Stimulated activated CD4-positive, alpha-beta T cell treated with anti-CD3 and anti-CD28 coated beads, TNF-alpha, amount 100 ng/mL, for 1 hour (primary cell): Measurements from ENCODE around the gene INTS15.

Source experiments
- DNase-seq, 3 donors: peaks; one replicate each; pipeline ENCODE4 v3.0.0-alpha.2; 2020; ENCODE audit warnings: low read depth in 3 of 3, low spot score in 1 of 3

The INTS15 gene

DNA sequence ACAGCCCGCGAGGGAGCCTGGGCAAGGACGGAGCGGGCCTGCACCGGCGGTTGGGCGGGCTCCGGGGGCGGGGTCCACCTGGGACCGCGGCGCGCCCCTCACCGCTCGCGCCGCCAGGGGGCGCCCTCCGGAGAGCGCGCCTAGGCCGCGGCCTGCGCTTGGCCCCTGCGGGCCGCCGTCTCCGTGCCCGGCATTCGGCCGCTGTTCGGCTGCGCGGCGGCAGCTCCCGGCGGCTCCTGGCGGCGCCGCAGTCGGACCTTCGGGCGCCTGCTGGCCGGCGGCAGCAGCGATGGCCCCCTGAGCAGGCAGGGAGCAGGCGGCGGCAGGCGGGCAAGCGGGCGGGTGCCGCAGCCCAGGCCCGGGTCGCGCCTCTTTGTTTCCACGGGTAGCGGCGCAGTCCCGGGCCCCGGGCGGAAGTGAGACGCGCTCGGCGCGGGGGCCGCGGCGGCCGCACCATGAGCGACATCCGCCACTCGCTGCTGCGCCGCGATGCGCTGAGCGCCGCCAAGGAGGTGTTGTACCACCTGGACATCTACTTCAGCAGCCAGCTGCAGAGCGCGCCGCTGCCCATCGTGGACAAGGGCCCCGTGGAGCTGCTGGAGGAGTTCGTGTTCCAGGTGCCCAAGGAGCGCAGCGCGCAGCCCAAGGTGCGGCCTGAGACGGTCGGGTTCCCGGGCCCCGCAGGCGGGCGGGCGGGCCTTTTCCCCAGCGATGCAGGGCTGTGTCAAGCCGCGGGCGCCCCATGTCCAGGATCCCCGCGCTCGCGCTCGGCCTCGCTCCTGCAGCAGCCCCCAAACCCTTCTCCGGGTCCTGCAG, at the start of gene INTS15:
Gene INTS15, plus strand, starts transcription at position 193 of the 816 bp plus-strand sequence. Its CDS starts 263 bp downstream, at position 456.
- DNase-seq: peak; percentile 45 to 76 (median 70)

DNA sequence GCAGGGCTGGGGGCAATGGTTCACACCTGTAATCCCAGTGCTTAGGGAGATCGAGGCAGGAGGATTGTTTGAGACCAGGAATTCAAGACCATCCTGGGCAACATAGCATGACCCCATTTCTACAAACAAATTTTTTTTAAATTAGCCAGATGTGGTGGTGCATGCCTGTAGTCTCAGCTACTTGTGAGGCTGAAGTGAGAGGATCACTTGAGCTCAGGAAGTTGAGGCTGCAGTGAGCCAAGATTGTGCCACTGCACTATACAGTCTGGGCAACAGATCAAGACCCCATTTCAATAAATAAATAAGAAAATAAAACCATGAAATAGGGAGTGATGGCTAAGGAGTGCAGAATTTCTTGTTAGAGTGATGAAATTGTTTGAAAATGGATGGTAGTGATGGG, 47.5 kb upstream of the INTS15 start:
- DNase-seq: no peak

DNA sequence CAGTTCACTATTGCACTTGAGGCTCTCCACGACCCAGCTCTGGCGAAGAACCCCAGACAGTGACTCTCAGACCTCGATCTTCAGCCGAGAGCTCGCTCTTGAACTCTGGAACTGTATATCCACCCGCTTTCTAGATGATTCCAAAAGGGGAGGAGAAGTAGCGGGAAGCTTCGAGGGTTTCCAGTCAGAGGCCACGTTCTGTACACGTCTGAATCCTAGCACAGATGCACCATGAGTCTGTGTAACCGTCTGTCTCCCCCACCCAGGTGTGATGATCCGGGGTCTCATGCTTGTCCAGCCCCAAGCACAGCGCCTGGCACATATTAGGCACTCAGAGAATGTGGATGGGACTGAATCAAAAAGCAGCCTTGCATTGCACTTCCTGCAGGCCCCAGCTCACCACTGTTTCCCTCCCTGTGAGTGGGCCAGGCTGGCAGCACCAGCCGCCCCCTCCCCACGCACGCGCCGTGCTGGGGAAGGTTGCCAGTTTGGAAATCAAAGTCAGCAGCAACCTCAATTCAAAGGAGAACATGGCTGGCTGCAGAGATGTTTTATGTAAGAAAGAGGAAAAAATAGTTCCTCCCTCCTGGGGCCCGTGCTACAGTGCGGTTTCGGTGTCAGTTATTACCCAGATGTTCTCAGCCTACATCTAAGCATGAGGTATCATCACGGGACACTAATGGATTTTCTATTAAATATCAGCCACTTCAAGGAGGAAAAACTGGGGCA, 44.3 kb upstream of the INTS15 start:
- no peak for DNase-seq

DNA sequence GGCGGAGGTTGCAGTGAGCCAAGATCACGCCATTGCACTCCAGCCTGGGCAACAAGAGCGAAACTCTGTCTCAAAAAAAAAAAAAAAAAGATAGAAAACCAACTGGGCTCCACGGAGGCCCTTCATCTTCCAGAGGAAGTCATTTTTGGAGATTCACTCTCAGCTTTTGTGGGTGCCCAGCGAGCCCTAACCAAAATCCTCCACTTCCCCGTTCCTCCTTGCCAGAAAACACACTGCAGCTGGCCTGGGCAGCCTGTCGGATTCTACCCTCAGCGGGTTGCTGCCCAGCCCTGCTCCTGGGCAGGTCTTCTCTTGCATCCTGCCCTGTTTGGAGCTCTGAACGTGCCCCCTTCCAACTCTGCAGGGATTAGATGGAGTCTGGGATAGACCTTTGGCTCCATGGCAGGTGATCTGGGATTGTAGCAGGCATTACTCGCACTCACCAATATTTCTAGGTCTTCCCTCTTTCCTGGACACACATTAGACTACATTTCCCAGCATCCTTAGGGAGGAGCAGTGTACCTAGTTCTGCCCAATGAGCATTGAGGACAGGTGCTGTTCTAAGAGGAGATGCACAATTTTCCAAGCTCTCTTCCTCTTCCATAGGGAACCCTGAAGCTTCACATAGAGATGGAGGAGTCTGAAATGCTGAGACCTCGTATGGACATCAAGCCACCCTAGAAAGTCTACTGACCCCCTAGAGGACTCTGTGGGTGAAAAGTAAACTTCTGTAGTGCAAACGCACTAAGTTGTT, 43.1 kb upstream of the INTS15 start:
- DNase-seq: no peak

- no peak for DNase-seq
Observed at GRCh38 chr7:6547400-6547799, 42.4 kb upstream of the INTS15 start.

DNA sequence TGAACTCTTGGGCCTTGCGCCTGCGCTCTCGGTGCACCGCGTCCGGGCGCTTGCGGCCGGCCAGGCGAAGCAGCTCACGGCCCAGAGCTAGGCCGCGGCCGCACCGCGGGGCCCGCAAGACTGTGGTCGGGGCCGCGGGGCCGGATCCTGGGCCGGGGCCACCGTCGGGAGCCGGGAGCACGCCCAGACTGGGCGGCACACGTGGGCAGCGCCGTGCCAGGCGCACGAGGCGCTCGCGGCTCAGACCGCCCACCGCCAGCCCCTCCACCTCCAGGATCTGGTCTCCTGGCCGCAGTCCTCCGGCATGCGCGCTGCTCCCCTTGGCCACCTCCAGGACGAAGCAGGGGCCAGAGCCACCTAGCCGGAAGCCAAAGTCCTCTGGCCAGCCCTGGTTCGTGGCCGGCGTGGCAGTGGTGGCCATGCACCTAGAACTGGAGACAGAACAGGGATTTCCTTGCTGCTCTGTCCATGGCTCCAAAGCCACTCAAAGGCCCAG, 38.8 kb upstream of the INTS15 start, which contains the start of gene GRID2IP:
Gene GRID2IP, minus strand, starts transcription at position 446 of the 496 bp plus-strand sequence. Its CDS starts 25 bp downstream, at position 421.
- DNase-seq: no peak

GRCh38 chr7:6553448-6554044, 36.3 kb upstream of the INTS15 start:
- no peak for DNase-seq

- DNase-seq: no peak
Observed at GRCh38 chr7:6554848-6555247, 35.0 kb upstream of the INTS15 start.

DNA sequence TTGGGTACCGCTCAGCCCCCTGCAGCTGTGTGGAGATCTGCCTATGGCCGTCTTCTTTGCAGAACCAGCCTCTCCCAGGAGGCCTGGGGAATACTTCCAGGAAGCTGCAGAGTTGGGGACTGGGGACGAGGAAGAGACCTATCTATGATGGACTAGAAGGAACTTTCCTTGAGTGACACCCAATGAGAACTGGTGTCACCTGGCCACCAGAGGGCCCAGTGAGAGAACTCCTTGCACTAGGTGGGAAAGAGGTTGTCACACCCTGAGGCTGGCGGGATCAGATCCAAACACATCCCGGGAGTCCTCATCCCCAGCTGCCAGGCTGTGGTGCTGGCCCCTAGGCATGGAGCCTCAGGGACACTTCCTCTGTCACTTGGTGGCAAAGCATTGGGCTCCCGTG, 33.6 kb upstream of the INTS15 start:
- DNase-seq: no peak

GRCh38 chr7:6558837-6559236, 31.0 kb upstream of the INTS15 start:
- DNase-seq: no peak

DNA sequence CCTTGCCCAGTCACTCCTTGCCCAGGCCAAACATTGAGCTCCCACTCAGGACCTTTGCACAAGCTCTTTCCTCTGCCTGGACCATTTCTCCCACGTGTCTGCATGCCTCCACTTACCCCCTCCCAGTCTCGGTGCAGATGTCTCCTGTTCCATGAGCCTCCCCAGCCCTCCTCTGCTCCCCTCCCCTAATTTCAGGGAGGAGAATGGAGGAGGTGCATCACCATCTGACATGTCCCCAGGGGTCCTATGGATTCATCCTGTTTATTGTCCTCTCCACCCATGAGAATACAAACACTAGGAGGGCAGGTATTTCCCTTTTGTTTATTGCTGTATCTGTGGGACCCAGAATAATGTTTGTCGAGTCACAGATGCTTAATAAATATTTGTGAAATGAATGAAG, 29.9 kb upstream of the INTS15 start:
- no peak for DNase-seq

- DNase-seq: no peak
Observed at GRCh38 chr7:6562106-6562505, 27.7 kb upstream of the INTS15 start.

- DNase-seq: no peak
Observed at GRCh38 chr7:6563936-6564770, 25.7 kb upstream of the INTS15 start.

GRCh38 chr7:6565655-6566054, 24.2 kb upstream of the INTS15 start:
- no peak for DNase-seq

GRCh38 chr7:6567886-6568285, 21.9 kb upstream of the INTS15 start:
- DNase-seq: no peak

- DNase-seq: no peak
Observed at GRCh38 chr7:6571160-6571779, 18.6 kb upstream of the INTS15 start.

- DNase-seq: no peak
Observed at GRCh38 chr7:6575281-6576023, 14.4 kb upstream of the INTS15 start.

DNA sequence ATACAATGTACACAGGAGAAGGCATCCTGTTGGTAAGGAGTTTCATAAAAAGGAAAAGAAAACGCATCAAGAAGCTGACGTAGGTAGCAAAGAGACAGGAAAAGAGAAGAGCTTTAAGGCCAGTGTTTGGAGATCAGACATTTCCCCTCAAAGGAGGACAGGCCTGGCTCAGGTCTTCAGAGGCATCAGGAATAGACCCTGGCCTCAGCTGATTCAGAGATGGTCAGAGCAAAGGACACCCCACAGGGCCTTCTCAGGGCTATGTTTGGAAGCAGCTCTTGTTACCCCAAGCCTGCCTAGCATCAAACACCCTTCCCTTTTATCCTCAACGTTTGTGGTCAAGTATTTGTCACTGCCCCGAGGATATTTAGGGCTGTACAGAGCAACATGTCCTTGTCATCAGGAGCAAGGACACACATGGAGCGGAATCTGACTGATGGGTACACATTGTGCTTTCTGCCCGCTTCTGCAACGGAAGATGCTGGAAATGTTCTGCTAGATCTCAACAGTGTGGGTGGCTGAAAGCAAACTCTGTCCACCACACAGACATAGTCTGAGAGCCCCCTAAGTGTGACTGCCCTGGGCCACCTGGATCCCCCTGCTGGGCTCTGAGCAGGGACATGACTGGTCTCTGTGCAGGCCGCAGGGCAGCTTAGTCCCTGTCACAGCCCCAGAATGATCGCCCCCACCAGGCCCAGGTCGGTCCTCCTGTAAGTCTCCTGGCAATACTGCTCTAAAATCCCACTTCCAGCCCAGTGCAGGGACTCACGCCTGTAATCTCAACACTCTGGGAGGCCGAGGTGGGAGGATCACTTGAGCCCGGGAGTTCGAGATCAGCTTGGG, 13.6 kb upstream of the INTS15 start:
- DNase-seq: no peak
